ENCODE results near the gene GALNT5.
"Not testable (repeated sequence)": the region's sequence is repeated elsewhere in the genome, so short reads cannot be mapped to it uniquely, and the experiment has no call there.

GALNT5 gene

GRCh38 chr2:157250836-157251235, 6.7 kb upstream of the GALNT5 start:
- no peak for DNase-seq

DNA sequence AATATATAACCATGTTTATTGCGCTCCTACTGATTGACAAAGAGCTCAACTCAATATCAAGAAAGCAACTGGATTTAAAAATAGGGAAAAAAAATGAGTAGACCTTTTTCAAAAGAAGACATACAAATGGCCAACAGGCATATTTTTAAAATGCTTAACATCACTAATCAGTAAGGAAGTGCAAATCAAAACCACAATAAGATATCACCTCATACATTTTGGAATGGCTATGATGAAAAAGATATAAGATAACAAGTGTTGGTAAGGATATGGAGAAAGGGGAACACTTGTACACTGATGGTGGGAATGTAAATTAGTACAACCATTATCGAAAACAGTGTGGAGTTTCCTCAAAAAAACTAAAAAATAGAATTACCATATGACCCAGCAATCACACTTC, 5.6 kb upstream of the GALNT5 start:
- no peak for DNase-seq

GRCh38 chr2:157252529-157252928, 5.0 kb upstream of the GALNT5 start:
- DNase-seq, result no peak

- DNase-seq, result no peak
Measured at GRCh38 chr2:157254041-157254440, 3.5 kb upstream of the GALNT5 start.

DNA sequence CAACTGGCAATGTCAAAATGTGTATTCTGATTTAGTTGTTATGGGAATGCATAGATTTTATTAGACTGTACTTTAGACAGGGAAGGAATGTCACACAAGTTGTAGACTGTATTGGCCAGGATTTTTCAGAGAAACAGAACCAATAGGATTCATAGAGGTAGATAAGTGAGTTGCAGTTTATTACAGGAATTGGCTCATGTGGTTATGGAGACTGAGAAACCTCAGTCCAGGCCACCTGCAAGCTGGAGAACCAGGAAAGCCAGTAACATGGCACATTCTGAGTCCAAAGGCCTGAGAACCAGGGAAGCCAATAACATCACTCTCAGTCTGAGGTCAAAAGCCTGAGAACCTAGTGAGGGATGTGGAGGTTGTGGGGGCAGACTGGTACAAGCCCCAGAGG, 1.8 kb upstream of the GALNT5 start:
- DNase-seq, result no peak

- DNase-seq, result no peak
Measured at GRCh38 chr2:157256626-157257025, 879 bp upstream of the GALNT5 start.

- no peak for DNase-seq
Measured at GRCh38 chr2:157258520-157259326, 1.2 kb downstream of the GALNT5 start.

- no peak for DNase-seq
Measured at GRCh38 chr2:157259386-157259785, 1.9 kb downstream of the GALNT5 start.

GRCh38 chr2:157259960-157260359, 2.5 kb downstream of the GALNT5 start:
- no peak for DNase-seq

GRCh38 chr2:157260533-157261198, 3.2 kb downstream of the GALNT5 start:
- no peak for DNase-seq

DNA sequence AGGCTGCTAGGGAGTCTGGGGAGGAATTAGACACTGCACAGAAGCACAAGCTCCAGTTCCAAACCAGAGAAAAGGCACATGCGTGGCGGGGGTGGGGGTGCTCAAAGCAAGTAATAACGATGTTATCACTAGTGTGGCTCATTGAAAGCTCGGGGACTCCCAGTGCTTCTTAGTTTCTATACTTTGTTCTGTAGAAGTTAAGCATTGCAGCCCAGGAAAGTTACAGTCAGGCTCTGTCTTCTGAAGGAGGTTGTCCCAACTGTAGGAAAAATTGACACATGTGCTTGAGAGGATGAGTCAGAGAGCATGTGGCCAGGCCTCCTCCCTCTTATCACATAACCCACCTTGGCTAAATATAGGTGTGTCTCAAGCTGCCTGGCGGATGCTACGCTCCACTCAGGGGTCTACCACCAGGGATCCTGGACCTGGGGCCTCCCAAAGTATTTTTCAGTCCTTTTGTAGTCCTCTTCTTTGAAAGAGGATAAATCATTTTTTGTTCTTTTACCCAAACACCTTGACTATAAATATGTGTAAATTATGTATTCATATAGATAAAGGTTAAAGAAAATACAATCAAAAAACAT, 3.8 kb downstream of the GALNT5 start:
- no peak for DNase-seq

- no peak for DNase-seq
Measured at GRCh38 chr2:157262248-157262647, 4.7 kb downstream of the GALNT5 start.

DNA sequence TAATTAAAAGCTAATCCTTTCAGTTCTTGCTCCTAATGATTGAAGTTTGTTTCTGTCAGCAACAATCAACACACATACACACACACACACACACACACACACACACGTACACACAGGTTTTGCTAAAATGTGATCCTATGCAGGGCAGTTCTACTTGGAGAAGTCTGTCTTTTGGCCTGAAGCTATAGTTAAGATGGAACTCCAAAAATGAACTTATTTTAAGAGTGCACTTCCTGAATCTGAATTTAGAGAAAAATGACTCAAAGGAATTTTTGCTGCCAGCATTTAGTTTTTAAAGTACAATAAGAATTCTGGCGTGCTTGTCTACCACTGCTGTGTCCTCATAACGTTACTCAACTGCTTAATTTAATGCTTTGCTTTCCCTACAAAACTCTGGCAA, 6.6 kb downstream of the GALNT5 start:
- no peak for DNase-seq

GRCh38 chr2:157265825-157266224, 8.3 kb downstream of the GALNT5 start:
- no peak for DNase-seq

- DNase-seq, result no peak
Measured at GRCh38 chr2:157267476-157267875, 10.0 kb downstream of the GALNT5 start.

DNA sequence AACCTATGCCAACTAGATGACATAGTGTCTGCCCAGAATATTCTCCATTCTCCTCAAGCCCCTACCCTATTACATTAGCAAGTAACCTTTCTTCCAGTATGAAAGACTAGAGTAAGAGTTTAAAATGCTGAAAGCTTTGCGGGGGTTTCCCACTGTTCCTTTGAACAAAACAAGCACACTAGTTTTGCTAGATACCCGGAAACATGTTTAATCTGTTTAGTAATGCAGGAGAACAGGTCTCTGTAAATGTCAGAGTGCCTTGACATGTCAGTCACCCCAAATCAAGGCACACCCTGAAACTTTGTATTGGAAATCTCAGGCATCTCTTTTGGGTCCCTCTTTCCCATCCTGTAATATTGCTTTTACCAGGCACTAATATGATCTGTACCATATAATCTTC, 11.6 kb downstream of the GALNT5 start:
- DNase-seq, result no peak

DNA sequence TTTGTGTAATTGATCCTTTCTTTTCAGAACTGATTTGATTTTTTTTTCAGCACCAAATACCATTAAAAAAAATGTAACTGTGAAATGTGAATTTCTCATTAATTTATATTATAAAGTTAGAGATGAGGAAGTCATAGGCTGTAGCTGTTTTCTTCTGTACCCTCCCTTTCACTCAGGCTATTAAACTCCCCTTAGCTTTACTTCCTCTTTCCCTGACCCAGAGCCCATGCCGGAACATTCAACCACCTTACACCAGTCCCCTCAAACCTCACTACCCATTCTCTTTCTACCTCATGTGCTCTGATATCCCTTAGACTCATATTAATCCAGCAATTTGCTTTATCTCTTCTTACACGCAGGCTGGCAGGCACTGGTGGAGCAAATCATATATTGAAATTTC, 12.4 kb downstream of the GALNT5 start:
- no peak for DNase-seq

GRCh38 chr2:157271590-157272203, 14.2 kb downstream of the GALNT5 start:
- DNase-seq, result no peak

GRCh38 chr2:157279311-157279710, 21.8 kb downstream of the GALNT5 start:
- DNase-seq, result not testable (repeated sequence)

GRCh38 chr2:157281316-157281715, 23.8 kb downstream of the GALNT5 start:
- DNase-seq, result no peak

GRCh38 chr2:157283468-157283867, 26.0 kb downstream of the GALNT5 start:
- no peak for DNase-seq

GRCh38 chr2:157287160-157287559, 29.7 kb downstream of the GALNT5 start:
- DNase-seq, result no peak

- DNase-seq, result no peak
Measured at GRCh38 chr2:157290525-157290924, 33.0 kb downstream of the GALNT5 start.

- no peak for DNase-seq
Measured at GRCh38 chr2:157291018-157291417, 33.5 kb downstream of the GALNT5 start.
